Thyroid gland (tissue), 4 donors: Measurements from ENCODE around the gene TBL1XR1.

ENCODE experiments used
- POLR2A ChIP-seq, 2 donors: fragments of 450-650 bp; IDR thresholded peaks; one replicate each; pipeline ENCODE4 v1.6.1; 2017; ENCODE audit warnings: antibody characterized with exemption in 2 of 2, mild to moderate bottlenecking in 2 of 2, moderate library complexity in 1 of 2
- TF ChIP-seq, protein P1 (sequence below), 6 experiments: fragments of 200-600 bp in 3 of 6; fragments of 450-650 bp in 3 of 6; sonication (generic) in 3 of 6; IDR thresholded peaks; one replicate each; pipeline ENCODE4 v1.5.1; 2016 to 2019; ENCODE audit warnings: antibody characterized with exemption in 6 of 6, mild to moderate bottlenecking in 2 of 6, inconsistent platforms in 1 of 6, moderate library complexity in 1 of 6

DNA sequence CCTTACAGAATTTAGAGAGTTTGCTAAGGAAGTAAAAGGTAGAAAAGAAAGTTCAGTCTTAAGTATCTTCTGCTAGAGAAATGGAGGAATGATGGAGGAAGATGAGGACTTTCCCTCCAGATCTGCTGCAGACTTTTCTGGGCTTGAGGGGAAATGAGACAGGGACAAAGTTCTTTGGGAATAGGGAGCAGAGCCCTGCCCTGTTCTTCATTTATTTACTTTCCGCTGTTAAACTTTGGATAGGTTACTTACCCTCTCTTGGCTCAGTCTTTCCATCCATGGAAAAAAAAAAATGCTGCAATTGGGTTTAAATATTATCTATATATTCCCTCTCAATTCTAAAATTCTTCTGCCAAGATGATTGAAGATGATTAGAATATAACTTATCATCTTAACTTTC is 202.9 kb downstream of the TBL1XR1 start:
- TF ChIP-seq, protein P1, sequence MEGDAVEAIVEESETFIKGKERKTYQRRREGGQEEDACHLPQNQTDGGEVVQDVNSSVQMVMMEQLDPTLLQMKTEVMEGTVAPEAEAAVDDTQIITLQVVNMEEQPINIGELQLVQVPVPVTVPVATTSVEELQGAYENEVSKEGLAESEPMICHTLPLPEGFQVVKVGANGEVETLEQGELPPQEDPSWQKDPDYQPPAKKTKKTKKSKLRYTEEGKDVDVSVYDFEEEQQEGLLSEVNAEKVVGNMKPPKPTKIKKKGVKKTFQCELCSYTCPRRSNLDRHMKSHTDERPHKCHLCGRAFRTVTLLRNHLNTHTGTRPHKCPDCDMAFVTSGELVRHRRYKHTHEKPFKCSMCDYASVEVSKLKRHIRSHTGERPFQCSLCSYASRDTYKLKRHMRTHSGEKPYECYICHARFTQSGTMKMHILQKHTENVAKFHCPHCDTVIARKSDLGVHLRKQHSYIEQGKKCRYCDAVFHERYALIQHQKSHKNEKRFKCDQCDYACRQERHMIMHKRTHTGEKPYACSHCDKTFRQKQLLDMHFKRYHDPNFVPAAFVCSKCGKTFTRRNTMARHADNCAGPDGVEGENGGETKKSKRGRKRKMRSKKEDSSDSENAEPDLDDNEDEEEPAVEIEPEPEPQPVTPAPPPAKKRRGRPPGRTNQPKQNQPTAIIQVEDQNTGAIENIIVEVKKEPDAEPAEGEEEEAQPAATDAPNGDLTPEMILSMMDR (IDR thresholded peaks at IDR 0.05), result no peak
- TF ChIP-seq POLR2A (IDR thresholded peaks at IDR 0.05), result no peak
